Subcutaneous abdominal adipose tissue (tissue), 5 donors: Measurements from ENCODE around the gene HOXD11.

Experiments
- H3K27ac ChIP-seq: one replicate; pipeline ENCODE4 v1.7.0; 2013; ENCODE audit warnings: low read depth, mild to moderate bottlenecking, inconsistent platforms, low read length, moderate library complexity
- H3K27me3 ChIP-seq, 5 donors: one replicate each; pipeline ENCODE4 v1.7.0; 2013; ENCODE audit warnings: low read length in 5 of 5, inconsistent platforms in 1 of 5; ENCODE audit not compliant: control insufficient read depth in 5 of 5, insufficient read depth in 4 of 5
- H3K36me3 ChIP-seq, 5 donors: one replicate each; pipeline ENCODE4 v1.7.0; 2013; ENCODE audit warnings: low read length in 5 of 5; ENCODE audit not compliant: control insufficient read depth in 5 of 5, insufficient read depth in 5 of 5
- H3K4me1 ChIP-seq, 5 donors: one replicate each; pipeline ENCODE4 v1.7.0; 2013; ENCODE audit warnings: low read length in 5 of 5, mild to moderate bottlenecking in 3 of 5, moderate library complexity in 1 of 5; ENCODE audit not compliant: control insufficient read depth in 5 of 5, insufficient read depth in 5 of 5
- H3K4me3 ChIP-seq, 5 donors: one replicate each; pipeline ENCODE4 v1.7.0; 2013; ENCODE audit warnings: low read length in 5 of 5, low read depth in 1 of 5
- H3K9ac ChIP-seq, 5 donors: one replicate each; pipeline ENCODE4 v1.7.0; 2013; ENCODE audit warnings: low read length in 5 of 5, mild to moderate bottlenecking in 4 of 5, moderate library complexity in 3 of 5
- H3K9me3 ChIP-seq, 5 donors: one replicate each; pipeline ENCODE4 v1.7.0; 2013; ENCODE audit warnings: low read length in 5 of 5; ENCODE audit not compliant: control insufficient read depth in 5 of 5
- donor health status: healthy.
- donor health status: healthy.
- donor health status: healthy.
- donor health status: healthy.
- donor health status: healthy.

Gene HOXD11

GRCh38 chr2:176094349-176094748 lies 12.7 kb upstream of the HOXD11 start:
- H3K4me3 ChIP-seq, result no peak overlapping the region
- H3K27ac ChIP-seq, result no peak overlapping the region
- H3K9me3 ChIP-seq, result peaks cover 0 to 2% (median 0%) of the 10 kb centered on the region in 5 donors
- no peak overlapping the region for H3K9ac ChIP-seq
- peaks cover 2 to 42% (median 33%) of the 10 kb centered on the region in 5 donors for H3K4me1 ChIP-seq
- H3K27me3 ChIP-seq, result peaks cover 81 to 95% (median 85%) of the 10 kb centered on the region in 5 donors
- no peaks in the 10 kb centered on the region for H3K36me3 ChIP-seq

DNA sequence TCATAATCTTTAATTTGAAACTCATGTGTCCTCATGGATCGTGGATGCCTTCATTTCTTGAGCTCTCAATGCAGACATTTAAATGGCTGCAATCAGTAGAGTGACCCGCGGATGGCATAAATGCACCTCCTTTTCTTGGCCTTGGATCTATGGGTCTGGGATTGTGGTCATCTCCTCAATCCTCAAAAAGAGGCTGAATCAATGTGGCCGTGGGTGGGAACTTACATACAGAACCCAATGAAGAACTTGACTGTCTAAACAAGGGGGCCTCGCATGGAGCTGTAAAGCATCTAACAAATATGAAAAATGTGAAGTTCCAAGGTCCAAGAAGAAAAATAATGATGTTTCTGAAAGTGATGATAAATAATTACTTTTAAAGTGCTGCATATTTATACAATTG lies 11.7 kb upstream of the HOXD11 start:
- H3K4me3 ChIP-seq, result no peak overlapping the region
- H3K9ac ChIP-seq, result no peak overlapping the region
- peaks cover 82 to 95% (median 85%) of the 10 kb centered on the region in 5 donors for H3K27me3 ChIP-seq
- H3K4me1 ChIP-seq, result peaks cover 2 to 51% (median 37%) of the 10 kb centered on the region in 5 donors
- H3K9me3 ChIP-seq, result peaks cover 0 to 2% (median 0%) of the 10 kb centered on the region in 5 donors
- no peak overlapping the region for H3K27ac ChIP-seq
- H3K36me3 ChIP-seq, result no peaks in the 10 kb centered on the region

GRCh38 chr2:176096243-176096985 lies 10.7 kb upstream of the HOXD11 start:
- peaks cover 2 to 53% (median 39%) of the 10 kb centered on the region in 5 donors for H3K4me1 ChIP-seq
- H3K36me3 ChIP-seq, result no peaks in the 10 kb centered on the region
- H3K27ac ChIP-seq, result no peak overlapping the region
- H3K27me3 ChIP-seq, result peaks cover 84 to 95% (median 87%) of the 10 kb centered on the region in 5 donors
- no peak overlapping the region for H3K9ac ChIP-seq
- peak overlapping the region; percentile 38 to 65 (median 58) for H3K4me3 ChIP-seq
- peaks cover 0 to 2% (median 0%) of the 10 kb centered on the region in 5 donors for H3K9me3 ChIP-seq

- peaks cover 84 to 95% (median 87%) of the 10 kb centered on the region in 5 donors for H3K27me3 ChIP-seq
- no peak overlapping the region for H3K27ac ChIP-seq
- H3K9me3 ChIP-seq, result peaks cover 0 to 2% (median 0%) of the 10 kb centered on the region in 5 donors
- H3K9ac ChIP-seq, result peak overlapping the region in 1 of 5 donors; percentile 45
- H3K4me1 ChIP-seq, result peaks cover 0 to 47% (median 35%) of the 10 kb centered on the region in 5 donors
- no peaks in the 10 kb centered on the region for H3K36me3 ChIP-seq
- peak overlapping the region; percentile 38 to 65 (median 58) for H3K4me3 ChIP-seq
These were observed 9.9 kb upstream of the HOXD11 start for GRCh38 chr2:176096986-176097819.

- no peak overlapping the region for H3K27ac ChIP-seq
- peak overlapping the region; percentile 7 to 65 (median 50) for H3K4me3 ChIP-seq
- H3K4me1 ChIP-seq, result peaks cover 0 to 47% (median 33%) of the 10 kb centered on the region in 5 donors
- H3K27me3 ChIP-seq, result peaks cover 86 to 98% (median 93%) of the 10 kb centered on the region in 5 donors
- no peaks in the 10 kb centered on the region for H3K36me3 ChIP-seq
- no peak overlapping the region for H3K9ac ChIP-seq
- H3K9me3 ChIP-seq, result peaks cover 0 to 2% (median 0%) of the 10 kb centered on the region in 5 donors
These were observed 9.2 kb upstream of the HOXD11 start for GRCh38 chr2:176097820-176098365.

- H3K27ac ChIP-seq, result no peak overlapping the region
- H3K27me3 ChIP-seq, result peaks cover 85 to 99% (median 93%) of the 10 kb centered on the region in 5 donors
- H3K9ac ChIP-seq, result no peak overlapping the region
- H3K4me1 ChIP-seq, result peaks cover 0 to 41% (median 27%) of the 10 kb centered on the region in 5 donors
- no peak overlapping the region for H3K4me3 ChIP-seq
- H3K9me3 ChIP-seq, result peaks cover 0 to 2% (median 0%) of the 10 kb centered on the region in 5 donors
- no peaks in the 10 kb centered on the region for H3K36me3 ChIP-seq
These were observed 8.5 kb upstream of the HOXD11 start for GRCh38 chr2:176098366-176099158.

DNA sequence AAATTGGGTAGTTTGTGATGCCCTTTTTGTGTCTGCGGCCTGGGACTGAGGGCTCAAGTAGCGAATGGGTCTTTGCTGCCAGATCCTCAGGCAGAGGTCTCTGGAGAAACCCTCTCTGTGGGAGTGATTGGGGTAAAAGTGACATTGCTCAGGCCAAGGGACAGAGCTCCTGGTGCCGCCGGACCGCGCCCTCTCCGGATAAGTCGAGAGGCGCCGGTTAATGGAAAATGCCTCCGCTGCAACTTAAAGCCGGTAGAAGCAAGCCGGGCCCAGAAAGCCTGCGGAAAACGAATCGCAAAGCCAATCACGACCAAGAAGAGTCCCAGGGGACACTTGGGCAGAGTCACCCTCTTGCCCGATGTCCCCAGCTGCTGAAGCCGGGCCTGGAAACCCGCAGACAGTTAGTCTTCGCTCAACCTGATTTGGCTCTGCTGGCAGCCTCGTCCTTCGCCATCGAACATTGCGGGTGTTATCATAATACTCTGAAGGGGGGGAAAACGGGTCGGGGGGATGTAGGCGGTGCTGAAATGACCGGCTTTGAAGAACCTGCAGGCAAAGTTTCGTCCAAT lies 7.8 kb upstream of the HOXD11 start:
- no peak overlapping the region for H3K27ac ChIP-seq
- H3K36me3 ChIP-seq, result no peaks in the 10 kb centered on the region
- peaks cover 0 to 2% (median 0%) of the 10 kb centered on the region in 5 donors for H3K9me3 ChIP-seq
- H3K4me1 ChIP-seq, result peaks cover 0 to 42% (median 28%) of the 10 kb centered on the region in 5 donors
- H3K4me3 ChIP-seq, result peak overlapping the region in 1 of 5 donors; percentile 18
- peaks cover 86 to 99% (median 92%) of the 10 kb centered on the region in 5 donors for H3K27me3 ChIP-seq
- H3K9ac ChIP-seq, result no peak overlapping the region

GRCh38 chr2:176099728-176100546 lies 7.1 kb upstream of the HOXD11 start, which contains the start of gene HOXD12:
Gene HOXD12 (plus strand): TSS chr2:176099795. CDS start chr2:176099802, 7 bp downstream.
- H3K9ac ChIP-seq, result no peak within 1 kb of the TSS
- no peaks in the 10 kb centered on the region for H3K36me3 ChIP-seq
- peak within 1 kb of the TSS in 1 of 5 donors; percentile 18 for H3K4me3 ChIP-seq
- peaks cover 0 to 49% (median 35%) of the 10 kb centered on the region in 5 donors for H3K4me1 ChIP-seq
- no peaks in the 10 kb centered on the region for H3K9me3 ChIP-seq
- H3K27me3 ChIP-seq, result peaks cover 86 to 99% (median 94%) of the 10 kb centered on the region in 5 donors
- no peak within 1 kb of the TSS for H3K27ac ChIP-seq
